ENCODE data around the gene R3HDM4.
"Not testable (repeated sequence)": the region's sequence is repeated elsewhere in the genome, so short reads cannot be mapped to it uniquely, and the experiment has no call there.

Gene R3HDM4

DNA sequence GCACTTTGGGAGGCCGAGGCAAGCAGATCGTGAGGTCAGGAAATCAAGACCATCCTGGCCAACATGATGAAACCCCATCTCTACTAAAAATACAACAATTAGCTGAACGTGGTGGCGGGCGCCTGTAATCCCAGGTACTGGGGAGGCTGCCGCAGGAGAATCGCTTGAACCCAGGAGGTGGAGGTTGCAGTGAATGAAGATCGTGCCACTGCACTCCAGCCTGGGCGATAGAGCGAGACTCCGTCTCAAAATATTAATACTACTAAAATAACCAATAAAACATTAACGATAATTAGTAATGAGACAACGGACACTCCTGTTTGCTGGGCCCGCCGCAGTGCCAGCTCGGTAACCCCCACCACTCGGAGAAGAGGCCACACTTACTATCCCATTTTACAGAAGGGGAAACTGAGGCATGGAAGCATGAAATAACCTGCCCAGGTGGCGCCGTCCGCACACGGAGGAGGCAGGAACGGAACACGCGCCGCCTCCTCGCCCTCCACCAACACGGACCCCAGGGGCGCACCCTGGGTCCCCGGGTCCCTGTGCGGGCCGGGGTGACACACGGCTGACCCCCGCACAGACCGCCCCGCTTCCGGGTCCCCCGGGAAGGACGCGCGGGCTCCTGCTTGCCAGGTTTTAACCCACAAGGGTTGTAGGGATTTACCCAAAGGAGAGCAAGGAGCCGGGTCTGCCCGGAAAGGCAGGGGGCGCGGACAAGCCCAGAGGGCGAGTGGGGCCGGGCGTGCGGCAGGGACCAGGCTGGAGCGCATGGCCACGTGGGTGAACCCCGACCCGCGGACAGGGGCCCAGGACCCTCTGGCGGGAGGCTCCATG is 1.6 kb downstream of the R3HDM4 start:
- DNase-seq, result no peak

DNA sequence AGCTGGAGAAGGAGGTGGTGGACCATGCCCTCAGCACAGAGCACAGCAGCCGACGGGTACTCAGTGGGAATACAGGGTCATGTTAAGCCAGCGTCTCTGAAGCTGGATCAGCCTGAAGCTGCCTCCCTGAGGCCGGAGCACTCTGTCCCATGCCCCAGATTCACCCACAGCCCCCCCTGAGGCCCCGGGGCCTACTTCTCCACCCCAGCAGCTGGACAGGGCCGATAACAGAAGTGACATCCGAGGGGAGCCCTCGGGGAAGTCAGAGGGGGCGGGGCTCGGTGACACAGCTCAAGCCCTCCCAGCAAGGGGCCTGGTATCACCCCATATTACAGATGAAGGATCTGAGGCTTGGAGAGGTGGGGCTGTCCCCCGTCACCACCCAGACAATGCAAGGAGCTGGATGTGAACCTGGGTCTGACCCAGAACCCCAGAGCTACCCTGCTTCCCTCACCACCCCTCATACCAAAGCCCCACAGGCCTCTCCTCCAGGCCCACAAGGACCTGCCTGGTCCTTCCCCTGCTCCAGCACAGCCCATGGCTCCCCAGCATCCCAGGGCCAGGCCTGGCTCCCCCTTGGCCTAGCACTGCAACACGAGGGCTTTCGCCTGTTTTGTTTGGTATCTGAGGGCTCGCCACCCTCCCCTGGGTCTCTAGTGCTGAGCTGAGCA is 5.7 kb downstream of the R3HDM4 start:
- DNase-seq, result no peak

DNA sequence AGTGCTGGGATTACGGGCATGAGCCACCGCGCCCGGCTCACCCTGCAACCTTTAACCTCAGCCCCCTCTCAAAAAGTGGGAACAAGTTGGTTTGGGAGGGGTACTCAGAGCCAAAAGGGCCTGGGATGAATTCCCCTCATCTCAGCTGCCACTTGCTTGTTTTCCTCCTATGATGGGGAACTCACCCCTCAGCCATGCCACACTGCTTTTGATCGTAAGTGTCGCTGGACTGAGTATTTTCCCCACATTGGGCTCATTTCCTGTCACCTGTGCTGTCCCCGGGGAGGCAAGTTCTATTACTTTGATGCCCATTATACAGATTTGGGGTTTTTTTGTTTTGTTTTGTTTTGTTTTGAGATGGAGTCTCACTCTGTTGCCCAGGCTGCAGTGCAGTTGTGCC is 6.5 kb downstream of the R3HDM4 start:
- DNase-seq, result no peak

DNA sequence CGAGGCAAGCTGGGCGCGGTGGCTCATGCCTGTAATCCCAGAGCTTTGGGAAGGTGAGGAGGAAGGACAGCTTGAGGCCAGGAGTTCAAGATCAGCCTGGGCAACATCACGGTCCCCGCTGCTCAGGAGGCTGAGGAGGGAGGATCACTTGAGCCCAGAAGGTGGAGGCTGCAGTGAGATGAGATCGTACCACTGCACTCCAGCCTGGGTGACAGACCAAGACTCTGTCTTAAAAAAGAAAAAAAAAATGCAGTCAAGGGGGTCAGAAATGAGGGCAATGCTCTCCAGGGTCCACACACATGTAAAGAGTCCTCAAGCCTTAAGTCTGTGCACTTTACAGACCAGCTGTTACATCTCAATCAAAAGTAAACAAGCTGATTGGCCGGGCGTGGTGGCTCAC is 8.5 kb downstream of the R3HDM4 start:
- DNase-seq, result no peak

GRCh38 chr19:903266-903797 is 9.7 kb downstream of the R3HDM4 start:
- no peak for DNase-seq

- DNase-seq, result no peak
Measured at GRCh38 chr19:902446-903226, 10.4 kb downstream of the R3HDM4 start.

- DNase-seq, result no peak
Measured at GRCh38 chr19:902093-902370, 11.0 kb downstream of the R3HDM4 start.

DNA sequence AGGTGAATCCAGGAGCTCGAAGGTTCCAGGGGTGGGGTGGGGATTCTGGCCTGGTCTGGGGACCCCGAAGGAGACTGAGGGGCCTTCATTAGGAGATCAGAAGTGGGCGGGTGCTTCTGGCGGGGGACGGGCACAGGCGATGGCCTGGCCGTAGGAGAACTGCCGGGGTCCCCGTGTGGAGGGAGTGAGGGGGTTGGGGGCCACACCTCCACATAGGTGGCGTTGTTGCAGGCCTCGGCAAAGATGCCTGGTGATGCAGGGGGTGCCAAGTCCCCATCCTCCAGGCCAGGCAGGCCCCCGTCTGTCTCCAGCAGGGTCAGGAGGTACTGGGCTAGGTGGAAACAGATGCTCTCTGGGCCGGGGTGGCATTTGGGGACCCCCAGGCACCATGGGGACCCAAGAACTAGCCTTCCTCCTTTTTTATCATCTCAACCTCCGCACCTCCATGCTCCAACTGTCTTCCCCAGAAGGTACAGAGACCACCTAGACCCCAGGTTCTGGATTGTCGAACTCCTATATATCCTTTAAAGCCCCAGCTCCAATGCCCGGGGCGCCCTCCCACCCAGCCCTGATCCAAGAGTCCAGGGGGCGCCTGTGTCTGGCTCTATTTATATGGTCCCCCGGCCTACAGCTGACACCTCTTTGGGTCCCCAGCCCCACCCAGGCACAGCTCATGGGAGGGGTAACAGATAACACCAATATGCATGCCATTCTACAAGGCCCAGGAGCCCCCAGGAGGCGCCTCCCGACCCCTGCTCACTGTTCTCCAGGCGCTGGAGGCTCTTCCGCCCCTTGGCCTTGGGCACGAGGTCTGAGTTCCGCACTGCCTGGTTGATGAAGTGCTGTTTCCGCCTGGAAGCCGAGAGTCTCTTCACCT is 11.6 kb downstream of the R3HDM4 start:
- DNase-seq, result no peak

DNA sequence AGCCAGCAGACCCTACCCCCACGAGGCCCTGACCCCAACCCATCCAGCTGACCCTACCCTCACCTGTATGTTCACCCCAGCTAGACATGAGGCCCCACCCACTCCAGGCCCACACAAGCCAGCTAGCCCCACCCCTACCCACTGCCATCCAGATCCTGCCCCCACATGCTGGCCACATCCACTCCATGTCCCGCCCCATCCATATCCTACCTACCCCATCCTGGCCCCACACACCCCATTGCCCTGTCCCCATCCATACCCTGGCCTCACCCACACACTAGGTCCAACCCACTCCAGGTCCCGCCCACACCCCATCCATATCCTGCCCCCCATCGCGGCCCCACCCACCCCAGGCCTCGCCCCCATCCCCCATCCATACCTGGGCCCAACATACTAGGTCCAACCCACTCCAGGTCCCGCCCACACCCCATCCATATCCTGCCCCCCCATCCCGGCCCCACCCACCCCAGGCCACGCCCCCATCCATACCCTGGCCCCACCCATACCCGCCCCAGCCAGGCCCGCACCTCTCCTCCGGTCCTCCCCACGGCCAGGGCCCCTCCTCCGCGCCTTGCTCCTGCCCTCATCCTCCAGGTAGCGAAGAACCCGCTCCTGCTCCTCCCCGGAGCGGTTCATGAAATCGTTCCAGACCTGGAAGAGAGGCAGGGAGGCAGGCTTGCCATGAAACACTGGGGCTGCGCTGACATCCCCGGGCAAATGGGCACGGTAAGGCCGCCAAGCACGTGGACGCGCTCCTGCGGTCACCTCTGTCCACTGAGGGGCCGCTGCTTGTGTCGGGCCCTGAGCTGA is 12.5 kb downstream of the R3HDM4 start:
- DNase-seq, result no peak

- DNase-seq, result no peak
Measured at GRCh38 chr19:900043-900301, 13.0 kb downstream of the R3HDM4 start.

DNA sequence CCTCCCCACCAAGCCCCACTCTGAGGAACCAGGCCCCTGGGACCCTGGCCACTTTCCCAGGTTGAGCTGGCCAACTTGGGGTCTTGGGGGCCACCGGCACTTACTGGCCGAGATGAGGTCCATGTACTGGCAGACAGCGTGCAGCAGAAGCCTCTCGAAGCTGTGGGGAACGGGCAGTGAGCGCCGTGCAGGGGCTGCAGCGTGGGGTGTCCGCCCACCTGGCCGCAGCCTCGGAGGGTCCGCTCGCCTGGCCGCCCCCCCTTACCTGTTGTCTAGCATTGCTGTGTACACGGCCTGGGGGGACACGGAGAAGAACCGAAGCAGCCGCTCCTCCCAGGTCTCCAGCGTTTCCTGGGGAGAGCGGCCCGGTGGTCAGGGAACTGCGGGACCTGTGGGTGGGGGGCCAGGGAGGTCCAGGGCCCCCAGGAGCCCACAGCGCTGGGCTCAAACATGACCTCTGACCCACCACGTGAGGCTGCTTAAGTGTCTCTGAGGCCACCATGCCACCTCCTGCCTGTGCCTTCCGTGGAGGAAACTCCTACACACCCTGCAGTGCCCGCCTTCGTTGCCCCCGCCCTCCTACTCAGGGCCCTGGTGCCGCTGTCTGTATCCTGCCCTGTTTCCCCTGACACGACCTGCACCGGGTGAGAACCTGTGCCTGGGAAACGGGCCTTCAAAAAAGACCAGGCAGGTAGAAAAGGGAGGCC is 13.5 kb downstream of the R3HDM4 start:
- DNase-seq, result no peak

DNA sequence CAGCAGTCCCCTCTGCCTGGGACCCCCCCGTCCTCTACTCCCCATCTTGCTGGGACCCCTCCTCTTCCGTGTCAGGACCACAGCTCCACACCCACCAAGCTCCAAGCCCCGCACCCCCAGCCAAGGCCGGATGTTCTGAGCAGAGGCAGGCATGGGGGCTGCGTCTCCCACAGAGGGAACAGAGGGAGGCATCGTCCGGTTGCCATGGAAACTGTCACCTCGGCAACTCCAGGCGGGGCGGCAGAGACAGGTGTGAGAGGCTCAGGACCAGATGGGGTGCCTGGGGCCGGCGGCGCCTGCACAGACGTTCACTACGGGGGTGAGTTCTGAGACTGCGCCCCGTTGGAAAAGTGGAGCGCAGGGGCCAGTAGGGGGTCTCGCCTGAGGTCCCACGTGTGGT is 14.4 kb downstream of the R3HDM4 start:
- DNase-seq, result no peak

- no peak for DNase-seq
Measured at GRCh38 chr19:897442-898039, 15.5 kb downstream of the R3HDM4 start.

GRCh38 chr19:896999-897398 is 16.0 kb downstream of the R3HDM4 start:
- DNase-seq, result no peak

- DNase-seq, result no peak
Measured at GRCh38 chr19:896434-896833, 16.6 kb downstream of the R3HDM4 start.

DNA sequence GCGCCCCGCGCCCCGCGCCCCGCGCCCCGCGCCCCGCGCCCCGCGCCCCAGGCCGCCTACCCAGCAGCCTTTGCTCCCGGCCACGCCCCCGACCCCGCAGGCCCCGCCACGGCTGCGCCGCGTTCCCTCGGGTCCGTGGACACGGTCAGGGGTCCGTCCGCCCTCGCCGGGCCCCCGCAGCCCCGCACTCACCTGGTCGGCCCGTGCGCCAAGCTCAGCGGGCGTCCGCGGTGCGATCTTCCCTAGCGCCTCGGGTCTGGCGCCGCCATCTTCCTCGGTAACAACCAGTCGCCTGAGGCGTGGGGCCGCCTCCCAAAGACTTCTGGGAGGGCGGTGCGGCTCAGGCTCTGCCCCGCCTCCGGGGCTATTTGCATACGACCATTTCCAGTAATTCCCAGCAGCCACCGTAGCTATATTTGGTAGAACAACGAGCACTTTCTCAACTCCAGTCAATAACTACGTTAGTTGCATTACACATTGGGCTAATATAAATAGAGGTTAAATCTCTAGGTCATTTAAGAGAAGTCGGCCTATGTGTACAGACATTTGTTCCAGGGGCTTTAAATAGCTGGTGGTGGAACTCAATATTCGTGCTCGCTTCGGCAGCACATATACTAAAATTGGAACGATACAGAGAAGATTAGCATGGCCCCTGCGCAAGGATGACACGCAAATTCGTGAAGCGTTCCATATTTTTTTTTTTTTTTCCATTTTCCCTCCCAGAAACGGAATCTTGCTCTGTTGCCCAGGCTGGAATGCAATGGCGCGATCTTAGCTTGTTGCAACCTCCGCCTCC is 19.9 kb downstream of the R3HDM4 start, which contains the start of the genes MED16 and RNU6-9:
Gene MED16, minus strand, starts transcription at position 294 of the 796 bp plus-strand sequence. CDS start 2,056 bp downstream, outside the sequence.
Gene RNU6-9, plus strand, starts transcription at position 591 of the 796 bp plus-strand sequence.
- DNase-seq, result peak; percentile 87

DNA sequence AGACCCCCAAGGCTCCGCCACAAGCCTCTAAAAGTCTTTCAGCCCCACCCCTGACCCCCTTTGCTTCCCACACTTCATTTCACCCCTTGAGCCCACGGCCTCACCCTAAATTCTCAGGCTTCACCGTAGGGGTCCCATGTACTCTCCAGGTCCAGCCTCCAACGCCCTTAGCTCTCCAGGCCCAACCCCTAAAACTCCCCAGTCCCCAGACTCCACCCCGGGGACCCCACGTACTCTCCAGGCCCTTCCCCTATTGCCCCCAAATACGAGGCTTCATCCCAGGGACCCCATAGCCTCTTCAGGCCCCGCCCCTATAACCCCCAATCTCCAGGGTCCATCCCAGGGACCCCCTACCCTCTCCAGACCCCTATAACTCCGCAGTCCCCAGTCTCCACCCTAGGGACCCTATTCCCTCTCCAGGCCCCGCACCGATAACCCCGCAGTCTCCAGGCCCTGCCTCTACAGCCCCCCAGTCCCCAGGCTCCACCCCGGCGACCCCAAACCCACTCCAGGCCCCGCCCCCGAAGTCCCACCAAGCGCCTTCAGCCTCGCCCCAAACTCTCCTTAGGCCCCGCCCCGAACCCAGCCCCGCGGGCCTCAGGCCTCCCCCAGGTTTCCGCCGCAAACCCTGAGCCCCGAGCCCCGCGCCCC is 20.7 kb downstream of the R3HDM4 start:
- no peak for DNase-seq

GRCh38 chr19:891421-892200 is 21.4 kb downstream of the R3HDM4 start:
- DNase-seq, result not testable (repeated sequence)

Data from effector CD4-positive, alpha-beta T cell (primary cell).